Measurements from ENCODE around the gene LRP1B.
A peak's percentile ranks its signal among the peaks of the same experiment; 100 is the strongest.

Gene LRP1B

DNA sequence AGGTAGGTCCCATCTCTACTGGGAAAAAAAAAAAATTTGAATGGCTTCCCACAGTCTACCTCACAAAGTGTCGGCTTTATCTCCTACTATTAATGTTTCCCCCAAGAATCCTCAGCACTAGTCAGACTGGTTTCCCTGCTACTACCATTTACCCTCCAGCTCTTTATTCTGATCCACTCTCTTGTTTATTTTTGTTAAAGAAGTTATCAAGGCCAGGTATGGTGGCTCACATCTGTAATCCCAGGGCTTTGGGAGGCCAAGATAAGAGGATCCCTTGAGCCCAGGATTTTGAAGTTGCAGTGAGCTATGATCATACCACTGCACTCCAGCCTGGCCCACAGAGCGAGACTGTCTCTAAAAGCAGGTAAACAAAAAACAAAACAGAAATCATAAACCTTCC, 1275.3 kb downstream of the LRP1B start:
- in situ Hi-C loops (cut with HindIII; ENCODE audit: low pct_ligation_motif_present, low pct_unique_long_range_greater_than_20kb, low sequenced_read_pairs): no loop called here
- DNase-seq: no peak

DNA sequence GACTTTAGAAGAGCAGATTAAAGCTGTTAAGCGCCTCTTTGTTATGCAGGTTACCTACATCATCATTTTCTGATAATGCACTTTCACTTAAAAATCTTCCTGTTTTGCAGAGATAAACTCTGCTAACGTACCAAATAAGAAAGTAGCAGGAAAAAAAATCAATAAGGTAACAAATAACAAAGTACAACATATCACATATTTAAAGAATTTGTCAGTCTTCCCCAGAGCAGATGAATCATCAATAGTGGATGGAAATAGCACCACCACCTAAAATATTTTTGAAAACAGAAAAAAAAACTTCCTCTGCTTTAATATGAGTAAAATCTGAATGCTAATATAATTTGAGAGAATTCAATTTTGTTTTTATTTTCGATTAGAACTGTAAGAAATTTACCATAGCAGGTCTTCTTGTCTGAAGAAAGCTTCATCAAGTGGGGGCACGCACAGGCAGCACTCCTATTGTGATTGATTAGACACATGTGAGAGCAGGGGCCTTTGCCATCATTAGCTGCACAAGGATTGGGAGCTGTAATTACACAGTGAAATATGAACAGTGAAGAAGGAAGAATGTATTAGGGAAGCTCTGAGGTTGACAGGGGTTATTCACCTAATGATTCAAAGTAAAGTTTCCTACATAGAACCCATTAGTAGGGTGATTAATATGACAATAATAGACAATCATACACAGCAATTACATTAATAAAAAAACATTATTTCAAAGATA, 1279.4 kb downstream of the LRP1B start:
- in situ Hi-C loops (cut with HindIII; ENCODE audit: low pct_ligation_motif_present, low pct_unique_long_range_greater_than_20kb, low sequenced_read_pairs): no loop called here
- DNase-seq: no peak

DNA sequence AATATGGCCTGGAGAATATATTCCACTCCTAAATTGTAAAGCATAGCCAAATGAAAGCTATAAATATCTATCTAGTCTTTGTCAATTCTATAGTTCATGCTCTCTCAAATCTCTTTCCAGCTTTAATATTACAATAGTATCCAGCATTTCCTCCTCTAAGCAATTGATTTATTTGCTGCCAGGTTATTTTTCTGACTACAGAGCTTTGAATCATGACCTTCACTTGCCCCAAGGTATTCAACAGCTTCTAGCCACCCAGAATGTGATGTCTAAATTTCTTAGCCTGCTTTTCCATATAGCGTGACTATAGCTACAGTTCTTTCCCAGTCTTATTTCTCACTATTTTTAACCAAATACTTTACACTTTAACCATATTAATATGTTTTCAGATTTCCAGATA, 1287.6 kb downstream of the LRP1B start:
- no peak for DNase-seq
- in situ Hi-C loops (cut with HindIII; ENCODE audit: low pct_ligation_motif_present, low pct_unique_long_range_greater_than_20kb, low sequenced_read_pairs): no loop called here

DNA sequence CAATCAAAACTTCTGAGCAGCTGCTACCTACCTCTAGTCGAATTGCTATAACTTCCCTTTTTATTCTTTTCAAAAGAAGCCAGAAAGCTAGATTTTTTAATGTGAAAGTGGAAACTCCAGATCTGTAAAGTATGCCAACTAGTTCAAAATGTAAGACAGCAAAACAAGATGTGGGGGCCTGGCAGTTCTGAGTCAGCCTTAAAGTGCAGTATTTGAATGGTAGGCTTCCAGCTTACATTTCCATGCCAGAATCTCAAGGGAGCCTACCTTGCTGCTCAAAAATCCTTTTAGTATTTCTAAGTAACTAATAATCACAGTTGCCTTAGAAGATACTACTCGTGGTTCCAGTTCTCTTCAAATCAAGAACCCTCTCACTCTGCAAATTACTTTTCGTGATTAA, 1288.7 kb downstream of the LRP1B start:
- in situ Hi-C loops (cut with HindIII; ENCODE audit: low pct_ligation_motif_present, low pct_unique_long_range_greater_than_20kb, low sequenced_read_pairs): no loop called here
- DNase-seq: no peak

DNA sequence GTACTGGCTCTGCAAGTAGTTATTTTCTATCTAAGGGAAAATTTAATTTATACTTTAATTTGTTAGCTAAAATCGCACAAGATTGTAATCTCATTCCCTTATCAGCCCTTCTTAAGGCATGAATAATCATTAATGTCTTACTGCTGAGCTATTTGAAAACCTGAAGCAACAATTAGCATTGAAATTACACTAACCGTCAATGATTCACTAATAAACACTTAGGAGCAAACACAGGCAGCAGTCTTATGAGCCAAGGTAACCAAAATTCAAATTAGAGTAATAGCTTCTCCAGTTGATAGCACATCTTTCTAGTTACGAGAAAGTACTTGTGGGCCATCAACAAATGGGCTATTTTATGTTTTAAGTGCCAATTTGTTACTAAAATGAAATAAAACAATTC, 1289.7 kb downstream of the LRP1B start:
- in situ Hi-C loops (cut with HindIII; ENCODE audit: low pct_ligation_motif_present, low pct_unique_long_range_greater_than_20kb, low sequenced_read_pairs): no loop called here
- DNase-seq: no peak

DNA sequence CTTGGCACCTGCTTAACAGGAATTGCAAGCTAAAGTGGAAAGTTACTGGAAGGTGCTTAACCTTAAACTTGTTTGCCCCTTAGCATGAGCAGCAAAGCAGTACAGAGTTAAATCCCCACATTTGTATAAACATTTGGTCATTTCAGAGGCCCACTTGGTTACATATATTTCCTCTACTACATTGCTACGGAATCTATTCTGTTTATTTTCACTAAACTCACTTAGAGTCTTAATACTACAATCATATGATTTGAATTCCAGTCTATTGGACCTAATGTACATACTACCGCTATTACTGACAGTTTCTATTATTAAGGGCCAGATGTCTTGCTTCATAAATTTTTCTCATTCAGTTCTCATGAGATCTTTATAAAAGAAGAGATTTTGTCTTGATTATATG, 1294.0 kb downstream of the LRP1B start:
- in situ Hi-C loops (cut with HindIII; ENCODE audit: low pct_ligation_motif_present, low pct_unique_long_range_greater_than_20kb, low sequenced_read_pairs): no loop called here
- no peak for DNase-seq

DNA sequence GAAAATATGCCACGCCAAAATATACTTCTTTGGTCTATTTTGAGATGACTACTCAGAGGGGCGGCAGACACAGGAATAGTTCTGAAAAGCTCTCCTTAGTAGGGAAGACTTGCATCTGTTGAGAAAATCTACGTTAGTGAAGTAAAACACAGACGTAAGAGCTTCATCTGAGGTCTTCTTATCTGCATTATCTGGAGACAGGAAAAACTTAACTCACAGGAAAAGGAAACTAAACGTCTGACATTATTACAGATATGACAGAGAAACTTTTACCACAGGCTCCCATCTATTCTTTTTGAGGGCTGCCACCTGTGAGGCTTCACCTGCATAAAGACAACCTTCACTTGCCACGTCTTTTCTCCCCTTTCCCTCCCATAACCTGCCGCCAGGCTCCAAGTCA, 1295.7 kb downstream of the LRP1B start:
- no peak for DNase-seq
- in situ Hi-C loops (cut with HindIII; ENCODE audit: low pct_ligation_motif_present, low pct_unique_long_range_greater_than_20kb, low sequenced_read_pairs): no loop called here

DNA sequence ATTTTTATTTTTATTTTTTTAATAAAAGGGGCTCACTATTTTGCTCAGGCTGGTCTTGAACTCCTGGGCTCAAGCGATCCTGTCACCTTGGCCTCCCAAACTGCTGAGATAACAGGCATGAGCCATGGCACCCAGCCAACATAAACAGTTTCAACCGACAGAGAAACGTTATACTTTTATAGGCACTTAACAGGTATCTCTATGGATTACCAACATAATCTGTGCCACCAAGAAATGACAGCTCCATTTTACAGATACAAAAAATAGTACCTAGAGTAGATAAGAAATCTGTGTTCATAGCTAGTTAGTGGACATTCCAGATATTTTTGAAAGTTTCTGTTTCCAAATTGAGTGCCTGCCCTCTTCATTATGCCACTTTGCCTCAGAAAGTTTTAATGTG, 1316.7 kb downstream of the LRP1B start:
- no peak for DNase-seq
- in situ Hi-C loops (cut with HindIII; ENCODE audit: low pct_ligation_motif_present, low pct_unique_long_range_greater_than_20kb, low sequenced_read_pairs): no loop called here

DNA sequence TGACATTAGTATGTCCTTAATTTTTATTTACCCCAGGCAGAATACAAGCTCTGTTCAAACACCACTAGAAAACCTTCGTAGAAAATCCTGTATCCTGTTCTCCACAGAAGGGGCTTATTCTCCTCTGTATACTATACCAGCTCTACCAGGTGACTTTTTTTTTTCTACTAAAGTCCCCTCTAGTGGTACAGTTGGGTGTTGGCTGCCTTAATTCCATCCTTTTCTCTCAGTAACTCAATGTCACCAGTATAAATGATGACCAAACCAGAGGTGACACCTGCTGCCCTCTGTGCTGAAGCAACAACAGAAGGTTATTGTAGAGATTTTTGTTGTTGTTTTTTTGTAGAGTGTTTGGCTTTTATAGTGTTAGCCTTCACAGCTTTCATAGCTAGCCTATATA, 1322.0 kb downstream of the LRP1B start:
- in situ Hi-C loops (cut with HindIII; ENCODE audit: low pct_ligation_motif_present, low pct_unique_long_range_greater_than_20kb, low sequenced_read_pairs): no loop called here
- peak; percentile 39 for DNase-seq

DNA sequence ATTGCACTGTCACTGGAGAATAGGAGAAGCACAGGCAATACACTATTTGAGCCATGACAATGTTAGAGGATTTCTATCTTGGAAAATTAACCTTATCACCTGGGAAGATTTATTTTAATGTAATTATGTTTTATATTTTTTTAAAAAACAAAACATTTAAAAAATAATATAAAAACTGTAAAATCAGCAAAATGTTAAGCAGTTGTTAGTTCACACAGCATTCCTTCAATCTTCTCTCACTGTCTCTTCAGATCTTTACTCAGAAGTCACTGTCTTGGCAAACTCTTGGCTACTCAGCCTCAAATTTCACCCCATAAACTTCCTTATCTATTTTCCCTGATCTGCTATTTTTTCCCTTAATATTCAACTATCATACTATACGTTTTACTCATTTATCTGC, 1322.6 kb downstream of the LRP1B start:
- in situ Hi-C loops (cut with HindIII; ENCODE audit: low pct_ligation_motif_present, low pct_unique_long_range_greater_than_20kb, low sequenced_read_pairs): no loop called here
- no peak for DNase-seq

DNA sequence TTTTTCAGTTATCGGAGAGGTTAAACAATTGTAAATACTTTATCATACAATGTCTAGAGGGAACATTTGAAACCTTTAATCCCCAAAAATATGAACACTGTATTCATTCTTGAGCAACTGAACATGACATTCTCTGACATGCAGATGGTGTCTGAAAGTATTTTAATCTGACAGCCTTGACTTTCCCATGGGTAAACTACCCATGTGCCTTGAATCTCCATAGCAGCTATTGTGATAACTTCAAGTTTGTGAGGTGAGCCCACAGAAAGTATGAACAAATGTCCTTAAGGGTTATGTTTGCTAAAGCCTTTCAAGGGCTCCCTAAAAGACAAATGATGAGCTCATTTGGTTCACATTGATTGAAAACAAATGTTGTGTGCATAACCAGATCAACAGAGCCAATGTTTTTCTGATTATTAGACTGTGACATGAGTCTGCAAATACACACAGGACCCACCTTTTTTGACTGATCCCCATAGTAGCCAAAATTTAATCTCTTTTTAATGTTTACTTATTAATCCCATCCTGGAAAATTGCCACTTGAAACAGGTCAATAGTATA, 1326.0 kb downstream of the LRP1B start:
- in situ Hi-C loops (cut with HindIII; ENCODE audit: low pct_ligation_motif_present, low pct_unique_long_range_greater_than_20kb, low sequenced_read_pairs): no loop called here

DNA sequence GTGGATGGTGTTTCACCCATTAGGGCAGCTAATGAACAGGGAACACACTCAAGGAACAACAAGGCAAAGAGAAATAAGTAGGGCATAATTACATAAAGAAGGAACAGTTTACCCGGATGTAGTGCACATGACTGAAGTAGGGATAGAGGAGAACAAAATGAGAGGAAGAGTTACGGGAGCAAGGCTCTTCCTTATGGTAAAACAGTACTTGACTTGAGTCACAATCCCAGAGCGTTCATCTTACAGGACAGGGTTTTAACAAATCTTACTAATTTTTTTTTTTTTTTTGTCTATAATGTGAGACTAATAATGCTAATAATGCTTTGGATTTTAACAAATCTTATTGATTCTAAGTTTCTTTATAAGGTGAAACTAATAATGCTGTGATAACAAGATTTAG, 1329.5 kb downstream of the LRP1B start:
- no peak for DNase-seq
- in situ Hi-C loops (cut with HindIII; ENCODE audit: low pct_ligation_motif_present, low pct_unique_long_range_greater_than_20kb, low sequenced_read_pairs): no loop called here

More for the DNA sequence above, 1326.0 kb downstream of the LRP1B start:
- no peak for DNase-seq

DNA sequence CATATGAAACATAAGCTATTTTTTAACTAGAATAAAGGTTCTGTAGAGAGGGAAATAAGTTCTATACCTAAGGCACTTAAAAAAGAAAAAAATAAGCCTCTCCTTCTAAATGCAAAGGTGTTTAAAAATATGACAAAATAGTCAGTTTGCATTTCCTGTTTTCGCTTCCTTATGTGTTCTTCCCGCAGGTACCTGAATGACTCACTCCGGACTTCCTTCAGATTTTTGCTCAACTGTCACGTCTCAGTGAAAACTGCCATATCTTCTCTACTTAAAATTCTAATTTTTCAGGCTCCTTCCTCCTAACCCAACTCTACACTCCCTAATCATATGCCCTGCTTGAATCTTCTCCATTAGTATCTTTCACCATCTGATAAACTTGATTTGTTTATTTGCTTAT, 1333.1 kb downstream of the LRP1B start:
- in situ Hi-C loops (cut with HindIII; ENCODE audit: low pct_ligation_motif_present, low pct_unique_long_range_greater_than_20kb, low sequenced_read_pairs): no loop called here
- no peak for DNase-seq

DNA sequence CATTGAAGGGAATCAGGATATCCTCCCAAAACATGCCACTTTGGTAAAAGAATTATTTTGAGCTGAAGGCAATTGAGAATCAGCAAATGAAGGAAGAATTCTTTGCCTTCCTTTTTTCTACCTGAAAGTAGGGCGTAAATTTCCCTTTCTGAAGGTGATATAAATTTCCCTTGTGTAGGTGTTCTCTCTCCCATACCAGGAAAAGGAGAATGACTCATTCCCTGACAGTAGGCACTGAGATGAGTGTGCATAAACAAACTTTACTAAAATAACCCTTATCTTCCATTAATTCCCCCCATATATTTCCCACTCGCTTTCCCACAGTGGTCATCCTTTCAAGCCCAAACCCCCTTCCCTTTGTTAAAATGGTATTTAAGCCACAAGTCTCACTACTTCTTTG, 1339.0 kb downstream of the LRP1B start:
- in situ Hi-C loops (cut with HindIII; ENCODE audit: low pct_ligation_motif_present, low pct_unique_long_range_greater_than_20kb, low sequenced_read_pairs): no loop called here
- no peak for DNase-seq

DNA sequence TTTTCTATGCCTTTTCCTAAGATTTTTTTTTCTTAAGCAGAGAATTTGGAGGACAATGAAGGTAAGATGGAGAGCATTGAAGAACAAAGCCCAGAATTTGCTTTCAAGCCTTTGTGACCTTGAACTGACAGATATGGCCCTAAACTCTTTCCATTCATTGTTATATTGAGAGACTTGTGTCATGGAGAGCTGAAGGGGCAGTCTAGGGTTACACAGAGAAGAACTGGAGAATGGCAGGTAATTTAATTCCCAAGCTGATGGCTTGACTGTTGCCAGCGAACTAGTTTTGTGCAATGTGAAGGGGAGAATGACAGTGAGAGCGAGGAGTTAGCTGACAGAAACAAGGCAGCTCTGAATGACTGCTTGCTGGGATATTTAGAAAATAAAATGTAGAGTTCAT, 1344.2 kb downstream of the LRP1B start:
- DNase-seq: no peak
- in situ Hi-C loops (cut with HindIII; ENCODE audit: low pct_ligation_motif_present, low pct_unique_long_range_greater_than_20kb, low sequenced_read_pairs): no loop called here

DNA sequence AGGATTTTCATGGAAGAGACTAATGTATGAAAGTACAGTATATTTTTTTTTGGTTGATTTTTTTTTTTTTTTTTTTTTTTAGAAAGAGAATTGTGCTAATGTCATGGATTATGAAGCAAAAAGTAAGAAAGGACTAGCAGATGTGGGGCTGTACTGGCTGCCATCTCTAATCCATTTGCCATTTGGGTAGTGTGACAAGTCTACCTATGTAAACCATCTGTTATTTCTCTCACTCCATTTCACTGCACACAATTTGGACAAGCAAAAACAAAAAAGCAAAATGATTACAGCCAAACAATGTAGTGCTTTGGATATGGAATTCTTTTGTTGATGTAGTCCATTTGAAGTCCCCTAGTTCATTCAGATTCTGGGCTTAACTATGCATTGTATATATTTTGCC, 1355.4 kb downstream of the LRP1B start:
- in situ Hi-C loops (cut with HindIII; ENCODE audit: low pct_ligation_motif_present, low pct_unique_long_range_greater_than_20kb, low sequenced_read_pairs): no loop called here

DNA sequence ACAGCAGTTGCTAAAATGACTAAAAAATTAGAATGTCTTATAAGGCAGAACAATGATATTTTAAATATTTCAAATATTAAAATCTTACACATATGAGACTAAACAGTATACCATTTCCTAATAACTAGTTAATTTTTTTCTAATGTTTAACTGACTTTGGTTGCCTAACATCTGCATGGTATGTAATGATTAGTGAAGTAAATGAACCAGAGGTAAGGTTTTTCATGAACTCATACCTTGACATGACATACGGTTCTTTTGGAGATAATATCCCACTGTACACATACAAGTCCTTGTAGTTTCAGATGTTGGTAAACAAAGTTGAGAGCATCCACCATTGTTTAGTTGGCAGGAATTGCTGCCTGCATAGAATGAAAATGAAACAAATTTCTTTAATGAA, 1360.2 kb downstream of the LRP1B start:
- in situ Hi-C loops (cut with HindIII; ENCODE audit: low pct_ligation_motif_present, low pct_unique_long_range_greater_than_20kb, low sequenced_read_pairs): no loop called here
- DNase-seq: no peak

More for the DNA sequence above, 1355.4 kb downstream of the LRP1B start:
- DNase-seq: no peak

DNA sequence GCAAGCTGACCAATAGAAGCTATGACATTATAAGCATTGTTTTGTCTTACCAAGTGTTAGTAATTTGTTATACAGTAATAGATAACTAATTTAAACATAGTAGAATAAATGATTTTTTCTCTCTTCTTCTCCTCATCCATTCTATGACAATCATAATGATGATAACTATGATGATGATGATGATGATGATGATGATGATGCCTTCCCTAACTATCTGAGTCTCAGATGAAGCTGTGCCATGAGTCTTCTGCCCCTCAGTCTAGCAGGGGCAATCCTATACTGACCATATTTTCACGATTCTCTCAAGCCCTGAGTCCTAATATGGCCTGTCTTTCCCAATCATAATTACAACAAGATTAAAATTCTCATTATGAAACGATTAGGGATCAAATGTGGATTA, 1369.0 kb downstream of the LRP1B start:
- in situ Hi-C loops (cut with HindIII; ENCODE audit: low pct_ligation_motif_present, low pct_unique_long_range_greater_than_20kb, low sequenced_read_pairs): no loop called here
- DNase-seq: no peak

DNA sequence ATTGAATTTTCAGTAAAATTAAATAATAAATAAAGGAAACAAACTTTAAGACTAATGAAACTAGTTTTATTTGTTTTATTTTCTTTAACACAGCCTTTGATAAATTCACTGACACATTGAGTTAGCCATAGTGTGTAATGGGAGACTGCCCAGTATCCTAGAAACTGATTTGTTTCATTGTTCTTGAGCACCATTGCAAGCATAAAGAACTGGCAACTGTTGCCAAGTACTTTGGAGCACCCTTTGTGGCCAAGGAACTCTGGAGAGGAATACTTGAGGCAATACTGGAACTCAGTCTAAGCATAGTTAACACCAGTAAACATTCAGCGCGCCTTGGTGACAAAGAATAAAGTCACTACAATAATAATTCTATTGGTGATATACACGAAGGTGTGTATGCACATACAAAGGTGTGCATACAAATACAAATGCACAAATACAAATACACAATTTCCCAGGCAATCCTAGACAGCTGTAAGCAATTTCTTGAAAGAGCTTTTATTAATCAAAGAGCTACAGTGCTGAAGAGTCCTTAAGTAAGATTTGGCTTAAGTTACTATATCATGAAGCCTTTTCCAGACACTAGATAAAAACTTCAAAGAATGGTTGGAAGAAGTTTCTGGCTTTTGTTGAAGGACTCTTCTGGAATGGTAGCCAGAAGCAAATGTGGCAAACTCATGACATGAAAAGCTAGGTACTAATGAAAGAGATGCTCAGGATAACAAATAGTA, 1371.2 kb downstream of the LRP1B start:
- no peak for DNase-seq
- in situ Hi-C loops (cut with HindIII; ENCODE audit: low pct_ligation_motif_present, low pct_unique_long_range_greater_than_20kb, low sequenced_read_pairs): no loop called here

DNA sequence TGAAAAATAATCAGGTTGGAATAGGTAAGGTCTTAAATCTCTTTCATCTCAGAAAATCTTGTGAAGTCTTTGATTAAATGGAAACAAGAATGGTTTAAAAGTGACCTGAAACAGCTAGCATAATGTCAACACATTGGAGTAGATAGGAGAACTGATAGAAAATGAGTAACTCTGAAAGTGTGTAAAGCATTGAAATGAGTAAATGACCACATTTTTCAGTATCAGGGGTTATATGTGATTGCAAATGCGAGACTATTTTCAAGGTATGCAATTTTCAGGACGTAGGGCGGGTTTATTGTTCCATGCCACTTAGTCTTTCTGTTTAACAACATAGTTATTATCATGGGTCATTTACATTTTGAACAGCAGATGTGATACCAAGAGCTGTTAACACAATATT, 1383.2 kb downstream of the LRP1B start:
- in situ Hi-C loops (cut with HindIII; ENCODE audit: low pct_ligation_motif_present, low pct_unique_long_range_greater_than_20kb, low sequenced_read_pairs): no loop called here

More for the DNA sequence above, 1383.2 kb downstream of the LRP1B start:
- no peak for DNase-seq

Measured in ACHN (cell line).